IPS-18a (cell line): ENCODE data around the gene TBC1D19.
A peak's percentile ranks its signal among the peaks of the same experiment; 100 is the strongest.
"Not testable (repeated sequence)": the region's sequence is repeated elsewhere in the genome, so short reads cannot be mapped to it uniquely, and the experiment has no call there.

Source experiments
- H3K27ac ChIP-seq: one replicate; pipeline ENCODE4 v1.5.1; 2013; ENCODE audit warnings: low read length
- H3K27me3 ChIP-seq: one replicate; pipeline ENCODE4 v1.6.1; 2013; ENCODE audit warnings: mild to moderate bottlenecking, low read length; ENCODE audit not compliant: control insufficient read depth, insufficient read depth
- H3K36me3 ChIP-seq: one replicate; pipeline ENCODE4 v1.6.1; 2013; ENCODE audit warnings: low read depth, low read length; ENCODE audit not compliant: control insufficient read depth
- H3K4me1 ChIP-seq: one replicate; pipeline ENCODE4 v1.6.1; 2013; ENCODE audit warnings: low read depth, low read length; ENCODE audit not compliant: control insufficient read depth
- H3K4me3 ChIP-seq: one replicate; pipeline ENCODE4 v1.5.1; 2013; ENCODE audit warnings: low read length
- H3K9ac ChIP-seq: one replicate; pipeline ENCODE4 v1.6.1; 2013; ENCODE audit warnings: mild to moderate bottlenecking, low read length, moderate library complexity
- H3K9me3 ChIP-seq: one replicate; pipeline ENCODE4 v1.6.1; 2013; ENCODE audit warnings: low read depth, low read length; ENCODE audit not compliant: control insufficient read depth

TBC1D19 gene

GRCh38 chr4:26576231-26576739, 7.6 kb upstream of the TBC1D19 start:
- H3K4me1 ChIP-seq: peaks cover 6% of the 10 kb centered on the region
- no peak overlapping the region for H3K27ac ChIP-seq
- no peaks in the 10 kb centered on the region for H3K27me3 ChIP-seq
- H3K9me3 ChIP-seq: no peaks in the 10 kb centered on the region
- H3K36me3 ChIP-seq: no peaks in the 10 kb centered on the region
- H3K4me3 ChIP-seq: no peak overlapping the region
- H3K9ac ChIP-seq: no peak overlapping the region

GRCh38 chr4:26577066-26577465, 6.8 kb upstream of the TBC1D19 start:
- Histone ChIP-seq H3K9me3 (no peaks in the 10 kb centered on the region), H3K4me3 (no peak overlapping the region), H3K9ac (no peak overlapping the region), H3K4me1 (peaks cover 6% of the 10 kb centered on the region), H3K27me3 (no peaks in the 10 kb centered on the region), H3K27ac (no peak overlapping the region), H3K36me3 (no peaks in the 10 kb centered on the region)

GRCh38 chr4:26579169-26579568, 4.7 kb upstream of the TBC1D19 start:
- no peak overlapping the region for H3K4me3 ChIP-seq
- H3K9me3 ChIP-seq: no peaks in the 10 kb centered on the region
- no peaks in the 10 kb centered on the region for H3K27me3 ChIP-seq
- peaks cover 8% of the 10 kb centered on the region for H3K4me1 ChIP-seq
- H3K27ac ChIP-seq: no peak overlapping the region
- H3K9ac ChIP-seq: no peak overlapping the region
- no peaks in the 10 kb centered on the region for H3K36me3 ChIP-seq

- H3K4me3 ChIP-seq, H3K9me3 ChIP-seq, H3K36me3 ChIP-seq, H3K27ac ChIP-seq, H3K4me1 ChIP-seq, H3K9ac ChIP-seq, H3K27me3 ChIP-seq: not testable (repeated sequence)
These were observed 2.5 kb upstream of the TBC1D19 start for GRCh38 chr4:26581341-26581740.

GRCh38 chr4:26583538-26583864, 383 bp upstream of the TBC1D19 start:
- Histone ChIP-seq H3K9me3 (no peaks in the 10 kb centered on the region), H3K4me3 (peak overlapping the region; percentile 94), H3K9ac (peak overlapping the region; percentile 57), H3K27ac (peak overlapping the region; percentile 55), H3K36me3 (no peaks in the 10 kb centered on the region), H3K4me1 (peaks cover 6% of the 10 kb centered on the region), H3K27me3 (no peaks in the 10 kb centered on the region)

GRCh38 chr4:26584725-26585124, 841 bp downstream of the TBC1D19 start:
- peak overlapping the region; percentile 94 for H3K4me3 ChIP-seq
- no peaks in the 10 kb centered on the region for H3K9me3 ChIP-seq
- H3K36me3 ChIP-seq: no peaks in the 10 kb centered on the region
- H3K27me3 ChIP-seq: no peaks in the 10 kb centered on the region
- H3K9ac ChIP-seq: peak overlapping the region; percentile 57
- H3K4me1 ChIP-seq: peaks cover 10% of the 10 kb centered on the region
- H3K27ac ChIP-seq: no peak overlapping the region

- Histone ChIP-seq H3K9me3 (no peaks in the 10 kb centered on the region), H3K27ac (no peak overlapping the region), H3K4me1 (peaks cover 7% of the 10 kb centered on the region), H3K36me3 (no peaks in the 10 kb centered on the region), H3K9ac (no peak overlapping the region), H3K27me3 (no peaks in the 10 kb centered on the region), H3K4me3 (no peak overlapping the region)
These were observed 5.8 kb downstream of the TBC1D19 start for GRCh38 chr4:26589705-26590104.

- Histone ChIP-seq H3K36me3 (no peaks in the 10 kb centered on the region), H3K27me3 (no peaks in the 10 kb centered on the region), H3K9me3 (no peaks in the 10 kb centered on the region), H3K4me1 (peaks cover 6% of the 10 kb centered on the region), H3K27ac (no peak overlapping the region), H3K4me3 (no peak overlapping the region), H3K9ac (no peak overlapping the region)
These were observed 6.8 kb downstream of the TBC1D19 start for GRCh38 chr4:26590639-26591038.

- not testable (repeated sequence) for H3K27ac ChIP-seq, H3K4me3 ChIP-seq, H3K9ac ChIP-seq, H3K4me1 ChIP-seq, H3K36me3 ChIP-seq, H3K9me3 ChIP-seq, H3K27me3 ChIP-seq
These were observed 9.7 kb downstream of the TBC1D19 start for GRCh38 chr4:26593557-26593956.

GRCh38 chr4:26594371-26594770, 10.5 kb downstream of the TBC1D19 start:
- no peaks in the 10 kb centered on the region for H3K9me3 ChIP-seq
- H3K27ac ChIP-seq: no peak overlapping the region
- no peak overlapping the region for H3K9ac ChIP-seq
- H3K27me3 ChIP-seq: no peaks in the 10 kb centered on the region
- peaks cover 6% of the 10 kb centered on the region for H3K4me1 ChIP-seq
- H3K36me3 ChIP-seq: no peaks in the 10 kb centered on the region
- H3K4me3 ChIP-seq: no peak overlapping the region

- Histone ChIP-seq H3K4me3 (no peak overlapping the region), H3K4me1 (peaks cover 2% of the 10 kb centered on the region), H3K27ac (no peak overlapping the region), H3K9me3 (no peaks in the 10 kb centered on the region), H3K36me3 (no peaks in the 10 kb centered on the region), H3K27me3 (no peaks in the 10 kb centered on the region), H3K9ac (no peak overlapping the region)
These were observed 10.9 kb downstream of the TBC1D19 start for GRCh38 chr4:26594778-26595177.

- Histone ChIP-seq H3K4me3 (no peak overlapping the region), H3K9ac (no peak overlapping the region), H3K27ac (no peak overlapping the region), H3K27me3 (no peaks in the 10 kb centered on the region), H3K4me1 (no peaks in the 10 kb centered on the region), H3K9me3 (no peaks in the 10 kb centered on the region), H3K36me3 (no peaks in the 10 kb centered on the region)
These were observed 13.0 kb downstream of the TBC1D19 start for GRCh38 chr4:26596843-26597242.
